ENCODE results near the gene MADD.

- no peak for TF ChIP-seq POLR2A (IDR thresholded peaks at IDR 0.05)
- TF ChIP-seq, protein P1, sequence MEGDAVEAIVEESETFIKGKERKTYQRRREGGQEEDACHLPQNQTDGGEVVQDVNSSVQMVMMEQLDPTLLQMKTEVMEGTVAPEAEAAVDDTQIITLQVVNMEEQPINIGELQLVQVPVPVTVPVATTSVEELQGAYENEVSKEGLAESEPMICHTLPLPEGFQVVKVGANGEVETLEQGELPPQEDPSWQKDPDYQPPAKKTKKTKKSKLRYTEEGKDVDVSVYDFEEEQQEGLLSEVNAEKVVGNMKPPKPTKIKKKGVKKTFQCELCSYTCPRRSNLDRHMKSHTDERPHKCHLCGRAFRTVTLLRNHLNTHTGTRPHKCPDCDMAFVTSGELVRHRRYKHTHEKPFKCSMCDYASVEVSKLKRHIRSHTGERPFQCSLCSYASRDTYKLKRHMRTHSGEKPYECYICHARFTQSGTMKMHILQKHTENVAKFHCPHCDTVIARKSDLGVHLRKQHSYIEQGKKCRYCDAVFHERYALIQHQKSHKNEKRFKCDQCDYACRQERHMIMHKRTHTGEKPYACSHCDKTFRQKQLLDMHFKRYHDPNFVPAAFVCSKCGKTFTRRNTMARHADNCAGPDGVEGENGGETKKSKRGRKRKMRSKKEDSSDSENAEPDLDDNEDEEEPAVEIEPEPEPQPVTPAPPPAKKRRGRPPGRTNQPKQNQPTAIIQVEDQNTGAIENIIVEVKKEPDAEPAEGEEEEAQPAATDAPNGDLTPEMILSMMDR (IDR thresholded peaks at IDR 0.05): no peak
These were observed 78.9 kb downstream of the MADD start for GRCh38 chr11:47348859-47349258.

Data from lower leg skin (tissue), 3 donors.